GM12874 (cell line): Measurements from ENCODE around the gene TUBGCP3.

ENCODE experiments used
- TF ChIP-seq, protein P1 (sequence below): IDR thresholded peaks from 2 replicates; pipeline ENCODE4 v1.5.1; 2011; ENCODE audit warnings: low read depth, mild to moderate bottlenecking, control low read depth, low read length, moderate library complexity; ENCODE audit not compliant: insufficient read depth

The TUBGCP3 gene

DNA sequence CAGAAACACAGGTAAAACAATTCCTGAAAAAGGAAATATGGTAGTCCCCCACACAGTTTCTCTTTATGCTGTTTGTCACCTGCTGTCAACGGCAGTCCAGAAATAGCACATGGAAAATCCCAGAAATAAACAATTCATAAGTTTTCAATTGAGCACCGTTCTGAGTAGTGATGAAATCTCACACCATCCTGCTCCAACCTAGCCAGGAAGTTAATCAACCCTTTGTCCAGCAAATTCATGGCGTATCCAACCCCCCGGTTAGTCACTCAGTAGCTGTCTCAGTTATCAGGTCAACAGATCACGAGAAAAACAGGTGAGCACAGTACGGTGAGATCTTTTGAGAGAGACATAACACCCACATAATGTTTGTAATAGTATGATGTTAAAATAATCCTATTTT, 74.2 kb downstream of the TUBGCP3 start:
- TF ChIP-seq, protein P1, sequence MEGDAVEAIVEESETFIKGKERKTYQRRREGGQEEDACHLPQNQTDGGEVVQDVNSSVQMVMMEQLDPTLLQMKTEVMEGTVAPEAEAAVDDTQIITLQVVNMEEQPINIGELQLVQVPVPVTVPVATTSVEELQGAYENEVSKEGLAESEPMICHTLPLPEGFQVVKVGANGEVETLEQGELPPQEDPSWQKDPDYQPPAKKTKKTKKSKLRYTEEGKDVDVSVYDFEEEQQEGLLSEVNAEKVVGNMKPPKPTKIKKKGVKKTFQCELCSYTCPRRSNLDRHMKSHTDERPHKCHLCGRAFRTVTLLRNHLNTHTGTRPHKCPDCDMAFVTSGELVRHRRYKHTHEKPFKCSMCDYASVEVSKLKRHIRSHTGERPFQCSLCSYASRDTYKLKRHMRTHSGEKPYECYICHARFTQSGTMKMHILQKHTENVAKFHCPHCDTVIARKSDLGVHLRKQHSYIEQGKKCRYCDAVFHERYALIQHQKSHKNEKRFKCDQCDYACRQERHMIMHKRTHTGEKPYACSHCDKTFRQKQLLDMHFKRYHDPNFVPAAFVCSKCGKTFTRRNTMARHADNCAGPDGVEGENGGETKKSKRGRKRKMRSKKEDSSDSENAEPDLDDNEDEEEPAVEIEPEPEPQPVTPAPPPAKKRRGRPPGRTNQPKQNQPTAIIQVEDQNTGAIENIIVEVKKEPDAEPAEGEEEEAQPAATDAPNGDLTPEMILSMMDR = no peak

DNA sequence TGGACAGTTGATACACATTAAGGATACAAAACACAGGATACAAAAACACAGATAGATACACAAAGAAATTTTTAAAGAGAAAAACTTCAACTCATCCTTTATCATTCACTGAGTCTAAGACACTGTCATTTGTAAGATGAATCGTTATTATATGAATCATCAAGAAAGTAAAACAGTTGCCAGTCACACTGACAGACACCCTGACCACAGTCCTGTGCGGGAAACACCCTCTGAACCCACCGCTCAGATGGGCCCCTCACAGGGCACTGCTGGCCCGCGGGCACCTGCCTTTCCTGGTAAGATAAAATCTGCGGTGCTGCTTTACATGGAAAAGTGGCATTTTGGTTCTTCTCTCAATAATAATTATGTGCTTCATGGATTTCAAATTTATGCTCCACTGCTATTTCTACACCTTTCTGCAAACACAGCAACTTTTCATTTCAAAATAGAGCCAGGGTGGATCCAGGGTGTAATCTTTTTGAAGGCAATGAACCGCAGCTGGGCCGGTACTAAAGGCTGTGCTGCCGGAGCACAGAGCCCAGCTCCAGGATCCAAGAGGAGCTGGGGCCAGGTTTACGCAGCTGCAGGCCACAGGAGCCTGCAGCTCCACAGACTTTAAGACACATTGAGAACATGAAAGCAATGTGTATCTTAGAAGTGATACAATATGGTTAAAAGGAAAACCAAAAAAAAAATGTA, 76.8 kb downstream of the TUBGCP3 start:
- TF ChIP-seq, protein P1 = no peak

DNA sequence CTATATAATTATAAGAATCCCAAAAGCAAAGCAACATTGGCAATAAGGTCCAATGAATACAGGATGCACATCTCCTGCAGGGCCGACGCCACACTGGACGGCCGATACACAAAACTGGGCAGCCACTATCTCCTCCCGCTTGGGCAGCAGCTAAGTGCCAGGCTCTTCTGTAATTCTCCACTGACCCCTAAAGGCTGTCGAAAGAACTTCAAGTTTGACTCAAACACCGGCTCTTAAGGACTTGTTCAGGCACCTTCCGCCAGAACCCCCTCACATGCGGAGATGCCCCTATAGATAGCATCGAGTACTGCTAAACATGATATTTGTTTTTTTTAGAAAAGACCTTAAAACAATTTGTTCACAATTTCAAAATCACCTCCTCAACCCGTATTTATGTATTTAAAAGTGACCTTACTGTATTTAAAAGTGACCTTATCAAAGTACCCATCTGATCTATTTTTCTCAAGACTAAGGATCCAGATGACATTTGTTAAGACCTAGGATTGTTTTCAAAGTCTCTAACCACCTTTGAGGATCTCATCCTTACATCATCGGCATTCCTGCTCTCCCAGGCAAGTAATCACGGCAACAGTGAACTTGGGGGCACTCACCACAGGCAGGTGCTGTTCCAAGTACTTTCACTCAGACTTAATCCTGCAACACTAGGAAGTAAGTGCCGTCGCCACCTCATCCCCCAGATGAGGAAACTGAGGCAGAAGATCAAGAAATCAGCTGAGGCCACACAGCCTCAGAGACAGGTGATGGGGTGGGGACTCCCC, 77.8 kb downstream of the TUBGCP3 start:
- TF ChIP-seq, protein P1 = 0 out of 2 replicates have a peak, but pooled peaks have one; percentile 38

DNA sequence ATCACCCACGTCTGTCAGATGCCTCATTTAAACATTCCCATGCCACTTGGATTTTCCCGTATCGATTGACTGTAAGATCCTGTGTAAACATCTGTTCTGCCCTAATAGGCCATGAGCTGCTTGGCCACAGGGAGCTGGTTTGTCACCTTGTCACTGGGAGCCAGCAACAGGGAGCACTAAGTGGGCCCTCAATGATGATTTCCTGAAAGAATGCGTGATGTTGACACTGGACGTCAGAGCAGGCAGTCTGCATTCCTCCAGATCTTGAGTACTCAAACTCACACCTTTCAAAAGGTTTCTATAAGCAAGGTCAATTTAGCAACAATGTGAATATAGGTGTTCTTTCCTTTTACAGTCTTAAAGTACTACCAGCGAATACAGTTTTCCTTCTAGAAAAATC, 78.8 kb downstream of the TUBGCP3 start:
- TF ChIP-seq, protein P1 = no peak

DNA sequence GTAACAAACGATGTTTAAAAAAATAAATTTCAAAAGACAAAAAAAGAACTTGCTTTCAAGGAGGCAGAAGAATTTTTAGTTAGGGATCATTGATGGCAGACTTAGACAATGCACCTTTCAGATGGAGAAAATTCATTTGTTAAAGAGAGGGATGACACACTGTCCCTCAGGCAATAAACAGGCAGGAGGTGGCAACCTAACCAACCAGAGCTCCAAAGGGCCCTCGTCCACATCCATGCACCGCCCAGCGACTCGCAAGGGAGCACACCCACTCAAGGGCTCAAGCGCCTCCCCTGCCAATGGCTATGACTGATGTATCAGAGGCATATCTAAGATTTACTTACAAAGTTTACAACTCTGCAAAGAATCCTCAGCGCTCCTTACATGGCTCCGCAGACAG, 81.9 kb downstream of the TUBGCP3 start:
- TF ChIP-seq, protein P1 = no peak

DNA sequence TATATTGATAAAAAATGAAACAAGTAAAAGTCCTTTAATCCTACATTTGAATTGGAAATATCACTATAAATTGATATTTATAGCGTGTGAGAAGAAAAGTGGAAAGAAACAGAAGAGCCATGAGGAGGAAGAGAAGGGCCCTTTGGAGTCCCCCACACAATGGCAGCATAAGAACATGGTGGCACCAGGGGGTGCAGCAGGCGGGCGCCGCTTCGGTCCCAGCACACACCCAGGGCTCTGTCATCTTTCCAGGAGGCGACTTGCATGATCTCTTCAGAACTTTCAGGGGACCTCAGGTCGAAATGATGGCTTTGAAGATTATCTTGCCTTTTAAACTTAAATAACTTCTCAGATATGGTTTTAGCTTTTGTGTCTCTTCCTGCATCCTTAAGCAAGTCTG, 91.8 kb downstream of the TUBGCP3 start:
- TF ChIP-seq, protein P1 = no peak

DNA sequence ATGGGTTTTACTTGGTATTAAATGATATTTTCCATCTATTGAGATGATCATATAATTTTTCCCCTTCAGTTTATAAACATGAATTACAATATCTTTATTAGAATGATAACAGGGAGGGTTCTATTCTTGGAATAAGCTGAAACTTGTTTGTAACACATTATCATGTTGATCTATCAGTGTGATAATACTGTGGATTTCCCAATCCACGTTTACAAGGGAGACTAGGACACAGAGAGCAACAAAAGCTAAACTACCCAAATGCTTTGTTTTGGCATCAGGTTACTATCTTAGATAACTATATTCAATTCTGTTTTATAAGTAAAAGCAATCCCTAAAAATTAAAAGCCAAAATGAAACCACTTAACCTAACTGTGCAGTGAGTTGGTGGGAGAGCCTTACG, 92.5 kb downstream of the TUBGCP3 start:
- TF ChIP-seq, protein P1 = no peak
